SKM-1 treated with dmso at 0.1 percent for 144 hours (cell line): Measurements from ENCODE around the gene CNOT8.

Source experiments
- DNase-seq: peaks from one replicate; lab custom pipeline; 2025; ENCODE audit not compliant: unreplicated experiment; lab: John Stamatoyannopoulos, UW

CNOT8 gene

DNA sequence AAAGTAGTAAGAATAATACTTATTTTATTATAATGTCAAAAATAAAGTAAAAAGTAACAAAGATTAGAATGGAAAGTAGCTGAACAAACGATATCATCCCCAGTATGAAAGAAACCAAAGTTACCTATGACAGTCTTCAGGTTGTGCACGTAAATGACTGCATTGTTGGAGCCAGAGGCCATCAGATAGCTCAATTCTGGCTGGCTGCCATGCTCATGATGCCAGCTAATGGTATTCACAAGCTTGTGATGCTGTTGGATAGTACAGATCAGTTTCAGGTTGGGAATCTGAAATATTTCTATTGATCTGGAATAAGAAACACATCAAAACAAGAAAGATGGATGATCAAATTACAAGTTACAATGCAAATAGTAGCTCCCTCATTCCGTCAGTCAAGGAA lies 58.4 kb downstream of the CNOT8 start:
- DNase-seq: no peak

DNA sequence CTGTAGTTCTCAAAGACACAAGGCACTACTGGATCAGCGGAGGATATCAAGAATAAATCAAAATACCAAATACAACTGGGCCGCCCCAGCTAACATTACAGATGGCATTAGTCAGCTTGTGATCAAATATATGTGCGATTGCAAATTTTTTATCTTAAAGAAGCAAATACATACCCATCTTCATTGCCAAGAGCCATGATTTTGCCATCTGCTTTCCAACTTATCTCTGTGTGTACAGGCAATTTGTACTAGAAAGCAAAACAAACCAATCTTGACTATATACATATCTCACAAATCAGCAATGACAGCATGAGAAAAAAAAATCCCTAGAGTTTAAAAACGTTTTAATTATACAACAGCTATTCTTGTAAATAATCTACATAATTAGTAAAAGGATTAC lies 59.3 kb downstream of the CNOT8 start:
- no peak for DNase-seq

DNA sequence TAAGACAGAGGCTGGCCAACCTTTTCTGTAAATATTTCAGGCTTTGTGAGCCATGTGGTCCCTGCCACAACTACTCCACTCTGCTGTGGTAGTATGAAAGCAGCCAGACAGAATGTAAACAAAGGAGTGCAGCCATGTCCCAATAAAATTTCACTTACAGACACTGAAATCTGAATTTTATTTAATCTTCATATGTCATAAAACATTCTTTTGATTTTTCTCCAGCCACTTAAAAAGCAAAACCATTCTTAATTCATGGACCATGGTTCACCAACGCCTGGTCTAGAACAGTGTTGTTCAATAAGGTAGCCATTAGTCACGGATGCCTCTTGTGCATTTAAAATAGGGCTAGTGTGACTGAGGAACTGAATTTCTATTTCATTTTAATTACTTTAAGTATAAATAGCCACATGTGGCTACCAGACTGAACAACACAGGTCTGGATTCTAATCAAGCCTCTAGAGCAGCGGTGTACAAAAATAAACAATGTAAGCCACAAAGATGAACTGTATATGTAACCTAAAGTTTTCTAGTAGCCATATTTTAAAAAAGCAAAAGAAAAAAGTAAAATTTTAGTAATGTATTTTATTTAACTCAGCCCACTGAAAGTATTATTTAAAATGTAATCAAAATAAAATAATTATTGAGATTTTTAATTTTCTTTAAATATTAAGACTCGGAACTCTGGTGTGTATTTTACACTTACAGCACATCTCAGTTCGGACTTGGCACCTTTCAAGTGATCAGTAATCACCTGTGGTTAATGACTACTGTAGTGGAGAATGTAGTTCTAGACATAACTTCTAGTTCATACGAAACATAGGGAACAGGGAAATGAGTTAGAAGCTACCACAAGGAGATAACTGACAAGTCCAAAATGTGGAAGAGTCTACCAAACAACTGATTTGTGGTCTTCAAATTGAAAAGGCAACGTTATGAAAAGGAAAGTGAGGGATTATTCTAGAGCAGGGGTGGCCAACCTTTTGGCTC lies 65.3 kb downstream of the CNOT8 start:
- no peak for DNase-seq
